ENCODE data around the gene MYH6. TPM values are rescaled to one million over a fixed set of nuclear protein-coding genes. Genes with fewer than 3 reads are reported as not detected.
"Not testable (repeated sequence)": the region's sequence is repeated elsewhere in the genome, so short reads cannot be mapped to it uniquely, and the experiment has no call there.

Gene MYH6
- total RNA-seq (not detected), polyA plus RNA-seq (not detected)

- H3K9me3 Mint-ChIP-seq = peaks cover 0 to 3% (median 0%) of the 10 kb centered on the region in 8 donors
- Histone ChIP-seq H3K36me3 (ENCODE audit: insufficient read depth, low read length) (no peaks in the 10 kb centered on the region), H3K27me3 (ENCODE audit: insufficient read depth, low read length) (no peaks in the 10 kb centered on the region), H3K4me3 (ENCODE audit: low read length in 2 of 2) (no peak within 1 kb of the TSS), H3K4me1 (ENCODE audit: insufficient read depth, low read length) (no peaks in the 10 kb centered on the region), H3K27ac (ENCODE audit: low read depth, low read length) (no peak within 1 kb of the TSS), H3K9me3 (ENCODE audit: control insufficient read depth in 1 of 2, low read length in 2 of 2) (no peaks in the 10 kb centered on the region)
- H3K4me1 Mint-ChIP-seq = no peaks in the 10 kb centered on the region
- peaks cover 6 to 25% of the 10 kb centered on the region in 2 donors for H3K27me3 Mint-ChIP-seq
- ChIA-PET POLR2A (ENCODE audit: partially characterized antibody) (no interaction called here), CTCF (ENCODE audit: partially characterized antibody) (no interaction called here)
- DNase-seq = no peak
- H3K4me3 Mint-ChIP-seq = no peak within 1 kb of the TSS
- H3K36me3 Mint-ChIP-seq = no peaks in the 10 kb centered on the region
- intact Hi-C loops (cut with micrococcal nuclease) = no loop called here
- no peak within 1 kb of the TSS for H3K27ac Mint-ChIP-seq
Observed at GRCh38 chr14:23407516-23408306, at the start of gene MYH6. Gene MYH6, minus strand, starts transcription at chr14:23408273. Its CDS starts 1,050 bp downstream, at chr14:23407223.

GRCh38 chr14:23456883-23457586 lies 49.0 kb upstream of the MYH6 start:
- H3K27me3 ChIP-seq (ENCODE audit: insufficient read depth, low read length); H3K4me3 ChIP-seq (ENCODE audit: low read length in 2 of 2); H3K9me3 ChIP-seq (ENCODE audit: control insufficient read depth in 1 of 2, low read length in 2 of 2); H3K36me3 Mint-ChIP-seq; DNase-seq; intact Hi-C loops (cut with micrococcal nuclease); H3K4me3 Mint-ChIP-seq; POLR2A ChIA-PET (ENCODE audit: partially characterized antibody); H3K27ac ChIP-seq (ENCODE audit: low read depth, low read length); H3K4me1 ChIP-seq (ENCODE audit: insufficient read depth, low read length); H3K27ac Mint-ChIP-seq; H3K4me1 Mint-ChIP-seq; H3K9me3 Mint-ChIP-seq; H3K36me3 ChIP-seq (ENCODE audit: insufficient read depth, low read length); CTCF ChIA-PET (ENCODE audit: partially characterized antibody): not testable (repeated sequence)
- H3K27me3 Mint-ChIP-seq = peaks cover 26 to 35% of the 10 kb centered on the region in 2 donors

DNA sequence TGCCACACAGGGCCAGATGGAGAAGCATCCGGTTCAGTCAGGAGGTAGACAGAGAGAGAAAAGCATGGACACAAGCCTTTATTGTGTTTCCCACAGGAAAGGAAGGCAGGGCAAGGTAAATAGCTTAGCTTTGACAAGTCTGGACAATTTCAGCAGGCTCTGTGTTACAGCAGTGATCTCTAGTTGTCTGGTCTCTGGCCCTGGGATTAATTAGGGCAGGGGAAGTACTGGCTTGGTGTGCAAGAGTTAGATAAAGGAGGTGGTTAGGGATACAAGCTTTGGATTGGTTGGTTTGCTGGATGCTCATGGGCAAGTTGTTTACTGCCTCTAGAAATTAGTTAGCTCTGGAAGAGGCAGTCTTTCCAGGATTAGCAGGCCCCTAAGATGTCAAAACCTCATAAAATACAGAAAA lies 46.4 kb upstream of the MYH6 start:
- Histone ChIP-seq H3K36me3 (ENCODE audit: insufficient read depth, low read length) (no peaks in the 10 kb centered on the region), H3K27me3 (ENCODE audit: insufficient read depth, low read length) (peaks cover 3% of the 10 kb centered on the region), H3K4me1 (ENCODE audit: insufficient read depth, low read length) (no peaks in the 10 kb centered on the region), H3K9me3 (ENCODE audit: control insufficient read depth in 1 of 2, low read length in 2 of 2) (no peaks in the 10 kb centered on the region), H3K27ac (ENCODE audit: low read depth, low read length) (no peak overlapping the region), H3K4me3 (ENCODE audit: low read length in 2 of 2) (no peak overlapping the region)
- Mint-ChIP-seq H3K4me3 (no peak overlapping the region), H3K9me3 (no peaks in the 10 kb centered on the region), H3K27me3 (peaks cover 27 to 33% of the 10 kb centered on the region in 2 donors), H3K27ac (no peak overlapping the region), H3K36me3 (no peaks in the 10 kb centered on the region), H3K4me1 (no peaks in the 10 kb centered on the region)
- ChIA-PET POLR2A (ENCODE audit: partially characterized antibody) (no interaction called here), CTCF (ENCODE audit: partially characterized antibody) (no interaction called here)
- intact Hi-C loops (cut with micrococcal nuclease) = no loop called here
- no peak for DNase-seq

- Mint-ChIP-seq H3K27me3 (peaks cover 28 to 31% of the 10 kb centered on the region in 2 donors), H3K9me3 (no peaks in the 10 kb centered on the region), H3K4me1 (no peaks in the 10 kb centered on the region), H3K27ac (no peak overlapping the region), H3K4me3 (no peak overlapping the region), H3K36me3 (no peaks in the 10 kb centered on the region)
- H3K36me3 ChIP-seq (ENCODE audit: insufficient read depth, low read length) = no peaks in the 10 kb centered on the region
- no peak overlapping the region for H3K27ac ChIP-seq (ENCODE audit: low read depth, low read length)
- H3K27me3 ChIP-seq (ENCODE audit: insufficient read depth, low read length) = peaks cover 3% of the 10 kb centered on the region
- intact Hi-C loops (cut with micrococcal nuclease) = no loop called here
- no peak for DNase-seq
- H3K4me3 ChIP-seq (ENCODE audit: low read length in 2 of 2) = no peak overlapping the region
- ChIA-PET POLR2A (ENCODE audit: partially characterized antibody) (no interaction called here), CTCF (ENCODE audit: partially characterized antibody) (no interaction called here)
- H3K4me1 ChIP-seq (ENCODE audit: insufficient read depth, low read length) = no peaks in the 10 kb centered on the region
- H3K9me3 ChIP-seq (ENCODE audit: control insufficient read depth in 1 of 2, low read length in 2 of 2) = no peaks in the 10 kb centered on the region
Observed at GRCh38 chr14:23452237-23452636, 44.2 kb upstream of the MYH6 start.

DNA sequence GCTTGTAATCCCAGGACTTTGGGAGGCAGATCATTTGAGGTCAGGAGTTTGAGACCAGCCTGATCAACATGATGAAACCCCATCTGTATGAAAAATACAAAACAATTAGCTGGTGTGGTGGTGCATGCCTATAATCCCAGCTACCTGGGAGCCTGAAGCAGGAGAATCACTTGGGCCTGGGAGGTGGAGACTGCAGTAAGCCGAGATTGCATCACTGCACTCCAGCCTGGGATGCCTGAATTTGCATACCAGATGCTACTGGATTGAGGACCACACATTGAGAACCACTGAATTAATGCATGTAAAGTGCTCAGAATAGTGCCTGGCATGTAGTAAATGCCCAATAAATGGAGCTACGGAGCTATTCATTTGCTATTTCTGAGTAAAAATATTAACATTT lies 42.3 kb upstream of the MYH6 start:
- ChIA-PET POLR2A (ENCODE audit: partially characterized antibody) (no interaction called here), CTCF (ENCODE audit: partially characterized antibody) (no interaction called here)
- H3K9me3 Mint-ChIP-seq = no peaks in the 10 kb centered on the region
- peaks cover 23 to 25% of the 10 kb centered on the region in 2 donors for H3K27me3 Mint-ChIP-seq
- intact Hi-C loops (cut with micrococcal nuclease) = no loop called here
- H3K27ac ChIP-seq (ENCODE audit: low read depth, low read length) = no peak overlapping the region
- H3K9me3 ChIP-seq (ENCODE audit: control insufficient read depth in 1 of 2, low read length in 2 of 2) = no peaks in the 10 kb centered on the region
- H3K4me3 ChIP-seq (ENCODE audit: low read length in 2 of 2) = no peak overlapping the region
- peaks cover 3% of the 10 kb centered on the region for H3K27me3 ChIP-seq (ENCODE audit: insufficient read depth, low read length)
- H3K36me3 ChIP-seq (ENCODE audit: insufficient read depth, low read length) = no peaks in the 10 kb centered on the region
- no peaks in the 10 kb centered on the region for H3K4me1 ChIP-seq (ENCODE audit: insufficient read depth, low read length)
- H3K36me3 Mint-ChIP-seq = no peaks in the 10 kb centered on the region
- H3K4me1 Mint-ChIP-seq = no peaks in the 10 kb centered on the region
- H3K4me3 Mint-ChIP-seq = no peak overlapping the region
- DNase-seq = no peak
- no peak overlapping the region for H3K27ac Mint-ChIP-seq

DNA sequence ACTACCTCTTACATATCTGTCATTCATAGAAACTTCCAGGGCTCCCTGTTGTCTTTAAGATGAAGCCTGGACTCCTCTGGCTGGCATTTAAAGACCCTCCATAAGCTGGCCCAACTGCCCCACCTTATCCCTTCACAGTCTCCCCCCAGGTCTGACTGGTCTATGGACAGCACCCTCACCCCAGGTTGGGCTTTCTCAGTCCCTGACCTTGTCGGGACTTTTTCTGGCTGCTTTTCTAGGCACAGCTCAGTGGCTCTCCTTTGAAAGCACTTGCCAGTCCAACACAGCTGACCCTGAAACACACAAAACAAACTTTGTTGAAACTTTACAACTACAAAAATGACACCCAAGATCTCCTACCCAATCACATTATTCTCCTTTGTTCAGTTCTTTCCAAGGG lies 41.2 kb upstream of the MYH6 start:
- Histone ChIP-seq H3K36me3 (ENCODE audit: insufficient read depth, low read length) (no peaks in the 10 kb centered on the region), H3K27me3 (ENCODE audit: insufficient read depth, low read length) (peaks cover 3% of the 10 kb centered on the region), H3K27ac (ENCODE audit: low read depth, low read length) (no peak overlapping the region), H3K4me1 (ENCODE audit: insufficient read depth, low read length) (no peaks in the 10 kb centered on the region), H3K4me3 (ENCODE audit: low read length in 2 of 2) (no peak overlapping the region), H3K9me3 (ENCODE audit: control insufficient read depth in 1 of 2, low read length in 2 of 2) (no peaks in the 10 kb centered on the region)
- DNase-seq = no peak
- H3K27me3 Mint-ChIP-seq = peaks cover 17 to 18% of the 10 kb centered on the region in 2 donors
- no peaks in the 10 kb centered on the region for H3K4me1 Mint-ChIP-seq
- no peaks in the 10 kb centered on the region for H3K36me3 Mint-ChIP-seq
- CTCF ChIA-PET (ENCODE audit: partially characterized antibody) = no interaction called here
- no peak overlapping the region for H3K4me3 Mint-ChIP-seq
- POLR2A ChIA-PET (ENCODE audit: partially characterized antibody) = no interaction called here
- intact Hi-C loops (cut with micrococcal nuclease) = no loop called here
- no peak overlapping the region for H3K27ac Mint-ChIP-seq
- H3K9me3 Mint-ChIP-seq = no peaks in the 10 kb centered on the region

GRCh38 chr14:23447361-23448350 lies 39.6 kb upstream of the MYH6 start:
- Mint-ChIP-seq H3K4me1 (no peaks in the 10 kb centered on the region), H3K36me3 (no peaks in the 10 kb centered on the region), H3K9me3 (no peaks in the 10 kb centered on the region), H3K4me3 (no peak overlapping the region), H3K27ac (no peak overlapping the region), H3K27me3 (peaks cover 9 to 12% of the 10 kb centered on the region in 2 donors)
- Histone ChIP-seq H3K4me3 (ENCODE audit: low read length in 2 of 2) (no peak overlapping the region), H3K36me3 (ENCODE audit: insufficient read depth, low read length) (no peaks in the 10 kb centered on the region), H3K4me1 (ENCODE audit: insufficient read depth, low read length) (no peaks in the 10 kb centered on the region), H3K9me3 (ENCODE audit: control insufficient read depth in 1 of 2, low read length in 2 of 2) (no peaks in the 10 kb centered on the region), H3K27me3 (ENCODE audit: insufficient read depth, low read length) (no peaks in the 10 kb centered on the region), H3K27ac (ENCODE audit: low read depth, low read length) (no peak overlapping the region)
- intact Hi-C loops (cut with micrococcal nuclease) = no loop called here
- CTCF ChIA-PET (ENCODE audit: partially characterized antibody) = interaction anchor here (1.3 kb wide), 1 partner anchor 116 kb away, joined by 4 read pairs; no protein-coding TSS in a partner anchor
- DNase-seq = no peak
- POLR2A ChIA-PET (ENCODE audit: partially characterized antibody) = no interaction called here
